Esophagus muscularis mucosa (tissue), 4 donors: ENCODE measurements around the gene EXOC6B.
A peak's percentile ranks its signal among the peaks of the same experiment; 100 is the strongest.

Experiments used
- CTCF ChIP-seq, 3 experiments: fragments of 200-600 bp in 2 of 3; fragments of 450-650 bp in 1 of 3; sonication (generic) in 2 of 3; IDR thresholded peaks; one replicate each; pipeline ENCODE4 v1.5.1; 2017 to 2019; ENCODE audit warnings: antibody characterized with exemption in 3 of 3, mild to moderate bottlenecking in 2 of 3, moderate library complexity in 1 of 3
- EP300 ChIP-seq: sonication (generic); formaldehyde crosslinking; IDR thresholded peaks from one replicate; pipeline ENCODE4 v1.6.1; 2017; ENCODE audit warnings: antibody characterized with exemption
- POLR2A ChIP-seq: fragments of 450-650 bp; IDR thresholded peaks from one replicate; pipeline ENCODE4 v1.6.1; 2017; ENCODE audit warnings: antibody characterized with exemption, moderate library complexity, mild to moderate bottlenecking, low read depth
- POLR2AphosphoS5 ChIP-seq, 2 donors: sonication (generic); formaldehyde crosslinking; IDR thresholded peaks; one replicate each; pipeline ENCODE4 v1.6.1; 2017; ENCODE audit warnings: antibody characterized with exemption in 2 of 2

DNA sequence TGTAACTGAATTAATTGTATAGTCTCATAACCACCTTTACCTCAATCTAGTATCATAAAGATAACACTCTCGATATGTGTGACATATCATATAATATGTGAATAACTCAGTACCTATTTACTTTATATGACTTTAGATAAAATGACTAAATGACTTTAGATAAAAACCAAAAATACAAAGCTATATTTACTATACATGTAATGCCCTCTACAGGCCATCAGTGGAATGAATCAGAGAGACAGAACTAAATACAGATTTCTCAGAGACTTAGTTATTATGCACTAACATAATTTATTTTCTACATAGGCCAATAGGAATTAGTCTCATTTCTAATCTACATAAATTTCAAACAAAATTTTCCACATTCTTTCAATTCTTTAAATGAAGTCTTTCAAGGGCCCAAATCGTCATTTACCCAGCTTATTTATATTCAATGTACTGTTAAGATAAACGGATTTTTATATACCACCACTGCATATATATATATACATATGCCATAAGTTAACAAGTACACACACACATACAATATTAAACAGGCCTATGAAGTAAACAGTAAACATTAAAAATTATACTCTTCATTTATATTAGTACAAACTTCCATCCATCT is 219.9 kb downstream of the EXOC6B start:
- no peak for TF ChIP-seq POLR2A
- peak; percentile 43 to 70 (median 52) for TF ChIP-seq CTCF (IDR thresholded peaks at IDR 0.05)
- TF ChIP-seq POLR2AphosphoS5 (IDR thresholded peaks at IDR 0.05): no peak
- no peak for TF ChIP-seq EP300
